GM23338 (cell line): ENCODE data around the gene APLN. TPM values are rescaled to one million over a fixed set of nuclear protein-coding genes. Genes with fewer than 3 reads are reported as not detected.

ENCODE experiments used
- ATAC-seq: fragments of 200-7000 bp; cut with Tn5 transposase; 3 replicates; pipeline ENCODE4 v1.9.1; 2020
- DNase-seq: peaks from one replicate; pipeline ENCODE4 v3.0.0-alpha.2; 2015; ENCODE audit warnings: low spot score
- H2AFZ ChIP-seq: fragments of 200-600 bp; sonication (generic); 2 replicates; pipeline ENCODE4 v1.8.0; 2016; ENCODE audit warnings: antibody characterized with exemption, mild to moderate bottlenecking, moderate library complexity
- H3F3A ChIP-seq: fragments of 200-600 bp; sonication (generic); replicated peaks from 2 replicates; pipeline ENCODE4 v1.8.0; 2017; ENCODE audit warnings: antibody characterized with exemption, mixed run types, low read depth
- H3K27ac ChIP-seq: fragments of 200-600 bp; sonication (generic); 2 replicates; pipeline ENCODE4 v1.6.1; 2016; ENCODE audit warnings: low read depth
- H3K27me3 ChIP-seq: fragments of 200-600 bp; sonication (generic); 2 replicates; pipeline ENCODE4 v1.8.0; 2016; ENCODE audit warnings: mild to moderate bottlenecking, mixed run types, moderate library complexity; ENCODE audit not compliant: insufficient read depth
- H3K36me3 ChIP-seq: fragments of 200-600 bp; sonication (generic); 2 replicates; pipeline ENCODE4 v1.8.0; 2016; ENCODE audit warnings: mild to moderate bottlenecking; ENCODE audit not compliant: insufficient read depth
- H3K4me1 ChIP-seq: fragments of 200-600 bp; sonication (generic); 2 replicates; pipeline ENCODE4 v1.8.0; 2016; ENCODE audit warnings: mild to moderate bottlenecking, moderate library complexity; ENCODE audit not compliant: insufficient read depth
- H3K4me2 ChIP-seq: fragments of 200-600 bp; sonication (generic); 2 replicates; pipeline ENCODE4 v1.7.1; 2017; ENCODE audit warnings: mixed run types
- H3K4me3 ChIP-seq: fragments of 200-600 bp; sonication (generic); 2 replicates; pipeline ENCODE4 v1.6.1; 2016; ENCODE audit warnings: mixed run types
- H3K79me2 ChIP-seq: fragments of 200-600 bp; sonication (generic); replicated peaks from 2 replicates; pipeline ENCODE4 v1.8.0; 2017; ENCODE audit warnings: mild to moderate bottlenecking; ENCODE audit not compliant: insufficient read depth
- H3K9me2 ChIP-seq: fragments of 200-600 bp; sonication (generic); 2 replicates; pipeline ENCODE4 v1.8.0; 2017; ENCODE audit not compliant: insufficient read depth
- H4K20me1 ChIP-seq: fragments of 200-600 bp; sonication (generic); replicated peaks from 2 replicates; pipeline ENCODE4 v1.8.0; 2017; ENCODE audit warnings: mild to moderate bottlenecking; ENCODE audit not compliant: insufficient read depth
- H3K27ac Mint-ChIP-seq: 2 replicates; pipeline ENCODE4 v1.8.0; 2020; ENCODE audit warnings: inconsistent platforms, mild to moderate bottlenecking, moderate library complexity, mixed read lengths
- H3K27me3 Mint-ChIP-seq: 3 replicates; pipeline ENCODE4 v1.8.0; 2022; ENCODE audit warnings: low read depth, mild to moderate bottlenecking, moderate library complexity, mixed read lengths, inconsistent platforms; ENCODE audit not compliant: insufficient read depth, poor library complexity
- H3K36me3 Mint-ChIP-seq: 3 replicates; pipeline ENCODE4 v1.8.0; 2021; ENCODE audit warnings: low read depth, mild to moderate bottlenecking, inconsistent platforms, moderate library complexity, mixed read lengths
- H3K4me1 Mint-ChIP-seq: 3 replicates; pipeline ENCODE4 v1.8.0; 2020; ENCODE audit warnings: mild to moderate bottlenecking, inconsistent platforms, mixed read lengths
- H3K4me3 Mint-ChIP-seq: 3 replicates; pipeline ENCODE4 v1.8.0; 2021; ENCODE audit warnings: moderate library complexity, mild to moderate bottlenecking, inconsistent platforms, mixed read lengths
- H3K9me3 Mint-ChIP-seq: 3 replicates; pipeline ENCODE4 v1.8.0; 2020; ENCODE audit warnings: moderate library complexity, mild to moderate bottlenecking, inconsistent platforms, mixed read lengths
- CREB1 ChIP-seq: fragments of 250-450 bp; sonication (Bioruptor Pico); IDR thresholded peaks from 2 replicates; pipeline ENCODE4 v1.5.0; 2020; ENCODE audit warnings: low read depth, mild to moderate bottlenecking, moderate library complexity
- CTCF ChIP-seq, 2 experiments: fragments of 200-600 bp in 1 of 2; sonication (generic) in 1 of 2; conservative IDR thresholded peaks; 2 replicates each; pipeline versions ENCODE4 v1.5.1 to v1.6.1; 2016 to 2017; ENCODE audit warnings: antibody characterized with exemption in 2 of 2, low read depth in 2 of 2, mild to moderate bottlenecking in 2 of 2, moderate library complexity in 1 of 2
- ETS1 ChIP-seq: IDR thresholded peaks from 2 replicates; pipeline ENCODE4 v1.6.1; 2016; ENCODE audit warnings: antibody characterized with exemption
- JUNB ChIP-seq: IDR thresholded peaks from one replicate; pipeline ENCODE4 v1.6.1; 2016; ENCODE audit warnings: antibody characterized with exemption; ENCODE audit not compliant: unreplicated experiment
- NANOG ChIP-seq: IDR thresholded peaks from 2 replicates; pipeline ENCODE4 v1.6.1; 2016; ENCODE audit warnings: antibody characterized with exemption, borderline replicate concordance
- STAT1 ChIP-seq: IDR thresholded peaks from one replicate; pipeline ENCODE4 v1.6.1; 2016; ENCODE audit warnings: antibody characterized with exemption; ENCODE audit not compliant: unreplicated experiment
- ZNF462 ChIP-seq: fragments of 250-450 bp; sonication (Bioruptor Pico); IDR thresholded peaks from 2 replicates; pipeline ENCODE4 v1.5.0; 2020; ENCODE audit warnings: mild to moderate bottlenecking, moderate library complexity
- polyA plus RNA-seq: library from polyadenylated mRNA; unstranded; fragments of >200 nt; fragmentation: Nextera tagmentation; extraction: Ambion mirVana; gene quantifications from 2 replicates; pipeline ENCODE4 v1.2.1, GENCODE V29; 2016
- total RNA-seq: library from RNA; depleted of rRNA; stranded (reverse); fragments of >200 nt; shearing (Covaris generic); gene quantifications from 2 replicates; pipeline ENCODE4 v1.2.3, GENCODE V29; 2014

Gene APLN
- total and polyA plus RNA-seq, 2 experiments from 2014 or later: 0.49 to 0.60 TPM

GRCh38 chrX:129606918-129607317 is 47.8 kb downstream of the APLN start:
- Histone ChIP-seq H4K20me1 (no peaks in the 10 kb centered on the region), H3K4me1 (no peaks in the 10 kb centered on the region), H3K4me2 (no peak overlapping the region), H3K9me2 (no peaks in the 10 kb centered on the region), H2AFZ (no peak overlapping the region), H3K36me3 (no peaks in the 10 kb centered on the region), H3K27ac (no peak overlapping the region), H3K27me3 (no peaks in the 10 kb centered on the region), H3K4me3 (no peak overlapping the region), H3K79me2 (no peaks in the 10 kb centered on the region), H3F3A (no peaks in the 10 kb centered on the region)
- Mint-ChIP-seq H3K36me3 (no peaks in the 10 kb centered on the region), H3K9me3 (no peaks in the 10 kb centered on the region), H3K27me3 (no peaks in the 10 kb centered on the region), H3K4me3 (no peak overlapping the region), H3K27ac (no peak overlapping the region), H3K4me1 (peaks cover 11% of the 10 kb centered on the region; the same call in 2 of the 3 replicates)
- peak; percentile 14; the same call in 1 of the 3 replicates for ATAC-seq
- no peak for TF ChIP-seq JUNB
- peak; percentile 57 to 77 for TF ChIP-seq CTCF (conservative IDR thresholded peaks at IDR 0.05; ENCODE audit: low read depth in 2 of 2)
- peak; percentile 74 for DNase-seq

GRCh38 chrX:129600981-129601424 is 53.8 kb downstream of the APLN start:
- no peak overlapping the region for H2AFZ ChIP-seq
- H3K9me3 Mint-ChIP-seq: no peaks in the 10 kb centered on the region; the same call in 2 of the 3 replicates
- no peaks in the 10 kb centered on the region for H3K79me2 ChIP-seq
- H3K27me3 ChIP-seq: no peaks in the 10 kb centered on the region
- H3K4me1 Mint-ChIP-seq: peaks cover 18% of the 10 kb centered on the region
- H3K4me3 ChIP-seq: no peak overlapping the region
- H3K4me3 Mint-ChIP-seq: no peak overlapping the region
- H3K27ac Mint-ChIP-seq: no peak overlapping the region
- ATAC-seq (peak; percentile 37), DNase-seq (peak; percentile 60)
- H3K36me3 ChIP-seq: no peaks in the 10 kb centered on the region
- peaks cover 7% of the 10 kb centered on the region; the same call in 1 of the 3 replicates for H3K36me3 Mint-ChIP-seq
- H3K4me2 ChIP-seq: no peak overlapping the region
- H3K27ac ChIP-seq: no peak overlapping the region
- H3K4me1 ChIP-seq: no peaks in the 10 kb centered on the region
- TF ChIP-seq NANOG (no peak), CREB1 (CRISPR knock-in tag) (no peak), ETS1 (no peak), CTCF (conservative IDR thresholded peaks at IDR 0.05; ENCODE audit: low read depth in 2 of 2) (peak; percentile 54 to 61), STAT1 (no peak), ZNF462 (no peak)
- H3K9me2 ChIP-seq: no peaks in the 10 kb centered on the region
- peaks cover 1% of the 10 kb centered on the region for H3K27me3 Mint-ChIP-seq
- no peaks in the 10 kb centered on the region for H4K20me1 ChIP-seq
- H3F3A ChIP-seq: no peaks in the 10 kb centered on the region
